ENCODE data around the gene MOCS1. TPM values are rescaled to one million over a fixed set of nuclear protein-coding genes. Genes with fewer than 3 reads are reported as not detected.
A peak's percentile ranks its signal among the peaks of the same experiment; 100 is the strongest.

Gene MOCS1
- total and polyA plus RNA-seq, 2 donors (not counting 1 experiment from before 2014, with no cell fraction given) = 11.6 to 21.8 TPM

- TF ChIP-seq CTCF (conservative IDR thresholded peaks at IDR 0.05 in 1 of 2, IDR thresholded peaks at IDR 0.05 in 1 of 2; ENCODE audit: low read depth in 1 of 2, low read length in 2 of 2) (no peak), EZH2 (IDR thresholded peaks at IDR 0.05; ENCODE audit: low read length, missing control alignments) (no peak)
- Histone ChIP-seq H4K20me1 (ENCODE audit: control insufficient read depth, extremely low read depth, insufficient read depth, low read length) (no peaks in the 10 kb centered on the region), H3K27ac (ENCODE audit: insufficient read depth, low read length) (no peak overlapping the region), H3K4me2 (ENCODE audit: extremely low read depth, insufficient read depth, low read length) (no peak overlapping the region), H3K36me3 (ENCODE audit: control insufficient read depth, insufficient read depth, low read length) (no peaks in the 10 kb centered on the region), H3K4me3 (replicated peaks in 1 of 4; ENCODE audit: control extremely low read depth in 1 of 4, insufficient read depth in 1 of 4, low read depth in 3 of 4, low read length in 4 of 4) (no peak overlapping the region), H3K79me2 (ENCODE audit: control insufficient read depth, insufficient read depth, low read length) (no peaks in the 10 kb centered on the region), H3K9me3 (ENCODE audit: control insufficient read depth, insufficient read depth, low read depth, low read length) (no peaks in the 10 kb centered on the region), H3K27me3 (ENCODE audit: control insufficient read depth, insufficient read depth, low read length) (no peaks in the 10 kb centered on the region), H2AFZ (ENCODE audit: low read length) (no peak overlapping the region), H3K9ac (ENCODE audit: insufficient read depth, low read length) (no peak overlapping the region), H3K4me1 (ENCODE audit: control insufficient read depth, extremely low read depth, insufficient read depth, low read length) (peaks cover 42% of the 10 kb centered on the region)
- no peak for DNase-seq (ENCODE audit: low read depth in 2 of 2)
Observed at GRCh38 chr6:39885691-39886090, 48.6 kb downstream of the MOCS1 start.

GRCh38 chr6:39884696-39885095 lies 49.6 kb downstream of the MOCS1 start:
- Histone ChIP-seq H3K4me1 (ENCODE audit: control insufficient read depth, extremely low read depth, insufficient read depth, low read length) (peaks cover 39% of the 10 kb centered on the region), H3K27me3 (ENCODE audit: control insufficient read depth, insufficient read depth, low read length) (no peaks in the 10 kb centered on the region), H3K9ac (ENCODE audit: insufficient read depth, low read length) (no peak overlapping the region), H3K79me2 (ENCODE audit: control insufficient read depth, insufficient read depth, low read length) (no peaks in the 10 kb centered on the region), H3K9me3 (ENCODE audit: control insufficient read depth, insufficient read depth, low read depth, low read length) (no peaks in the 10 kb centered on the region), H3K4me2 (ENCODE audit: extremely low read depth, insufficient read depth, low read length) (no peak overlapping the region), H3K4me3 (replicated peaks in 1 of 4; ENCODE audit: control extremely low read depth in 1 of 4, insufficient read depth in 1 of 4, low read depth in 3 of 4, low read length in 4 of 4) (no peak overlapping the region), H3K27ac (ENCODE audit: insufficient read depth, low read length) (peak overlapping the region; percentile 37), H2AFZ (ENCODE audit: low read length) (no peak overlapping the region), H3K36me3 (ENCODE audit: control insufficient read depth, insufficient read depth, low read length) (no peaks in the 10 kb centered on the region), H4K20me1 (ENCODE audit: control insufficient read depth, extremely low read depth, insufficient read depth, low read length) (no peaks in the 10 kb centered on the region)
- TF ChIP-seq CTCF (conservative IDR thresholded peaks at IDR 0.05 in 1 of 2, IDR thresholded peaks at IDR 0.05 in 1 of 2; ENCODE audit: low read depth in 1 of 2, low read length in 2 of 2) (no peak), EZH2 (IDR thresholded peaks at IDR 0.05; ENCODE audit: low read length, missing control alignments) (no peak)
- peak; percentile 23 to 93 for DNase-seq (ENCODE audit: low read depth in 2 of 2)

GRCh38 chr6:39882531-39882899 lies 51.7 kb downstream of the MOCS1 start:
- H3K4me2 ChIP-seq (ENCODE audit: extremely low read depth, insufficient read depth, low read length) = peak overlapping the region; percentile 67
- H3K27me3 ChIP-seq (ENCODE audit: control insufficient read depth, insufficient read depth, low read length) = no peaks in the 10 kb centered on the region
- TF ChIP-seq EZH2 (IDR thresholded peaks at IDR 0.05; ENCODE audit: low read length, missing control alignments) (no peak), CTCF (conservative IDR thresholded peaks at IDR 0.05 in 1 of 2, IDR thresholded peaks at IDR 0.05 in 1 of 2; ENCODE audit: low read depth in 1 of 2, low read length in 2 of 2) (no peak)
- H4K20me1 ChIP-seq (ENCODE audit: control insufficient read depth, extremely low read depth, insufficient read depth, low read length) = no peaks in the 10 kb centered on the region
- peak overlapping the region; percentile 61 for H3K27ac ChIP-seq (ENCODE audit: insufficient read depth, low read length)
- H3K36me3 ChIP-seq (ENCODE audit: control insufficient read depth, insufficient read depth, low read length) = no peaks in the 10 kb centered on the region
- peaks cover 25% of the 10 kb centered on the region for H3K4me1 ChIP-seq (ENCODE audit: control insufficient read depth, extremely low read depth, insufficient read depth, low read length)
- no peaks in the 10 kb centered on the region for H3K9me3 ChIP-seq (ENCODE audit: control insufficient read depth, insufficient read depth, low read depth, low read length)
- DNase-seq (ENCODE audit: low read depth in 2 of 2) = peak; percentile 97 to 100
- H3K9ac ChIP-seq (ENCODE audit: insufficient read depth, low read length) = no peak overlapping the region
- no peaks in the 10 kb centered on the region for H3K79me2 ChIP-seq (ENCODE audit: control insufficient read depth, insufficient read depth, low read length)
- H2AFZ ChIP-seq (ENCODE audit: low read length) = no peak overlapping the region
- H3K4me3 ChIP-seq (replicated peaks in 1 of 4; ENCODE audit: control extremely low read depth in 1 of 4, insufficient read depth in 1 of 4, low read depth in 3 of 4, low read length in 4 of 4) = peak overlapping the region in 1 of 4 experiments; percentile 8
